Vagina (tissue), 2 donors: Measurements from ENCODE around the gene KRTAP12-4.

ENCODE experiments used
- CTCF ChIP-seq, 3 experiments: fragments of 450-650 bp in 2 of 3; fragments of 200-600 bp in 1 of 3; sonication (generic) in 1 of 3; IDR thresholded peaks; one replicate each; pipeline ENCODE4 v1.5.1; 2017 to 2019; ENCODE audit warnings: antibody characterized with exemption in 3 of 3, mild to moderate bottlenecking in 2 of 3, moderate library complexity in 2 of 3
- POLR2A ChIP-seq, 2 donors: fragments of 450-650 bp; IDR thresholded peaks; one replicate each; pipeline ENCODE4 v1.6.1; 2017; ENCODE audit warnings: antibody characterized with exemption in 2 of 2, mild to moderate bottlenecking in 2 of 2, moderate library complexity in 2 of 2
- POLR2AphosphoS5 ChIP-seq, 2 donors: sonication (generic); formaldehyde crosslinking; IDR thresholded peaks; one replicate each; pipeline ENCODE4 v1.9.0; 2017; ENCODE audit warnings: antibody characterized with exemption in 2 of 2, mild to moderate bottlenecking in 2 of 2, low read depth in 1 of 2; ENCODE audit not compliant: insufficient read depth in 1 of 2

DNA sequence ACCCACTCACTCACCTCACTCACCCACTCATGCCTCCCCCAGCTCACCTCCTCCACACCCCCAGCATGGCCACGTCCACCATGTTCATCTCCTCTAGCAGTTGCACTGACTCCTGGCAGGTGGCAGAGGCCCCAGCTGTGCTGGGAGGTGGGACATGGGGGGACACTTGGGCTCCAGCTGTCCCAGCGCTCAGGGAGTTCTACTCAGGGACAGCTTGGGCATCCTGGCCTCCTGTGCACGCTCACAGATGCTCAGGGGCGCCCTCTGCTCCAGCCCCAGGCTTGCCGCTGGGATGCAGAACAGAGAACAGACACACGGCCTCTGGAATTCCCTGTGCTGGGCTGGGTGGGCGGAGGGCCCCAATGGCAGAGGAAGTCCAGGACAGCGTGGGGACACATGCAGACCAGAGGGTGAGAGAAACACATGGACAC is 37.4 kb downstream of the KRTAP12-4 start:
- TF ChIP-seq CTCF (IDR thresholded peaks at IDR 0.05), result no peak
- no peak for TF ChIP-seq POLR2A (IDR thresholded peaks at IDR 0.05)
- TF ChIP-seq POLR2AphosphoS5 (IDR thresholded peaks at IDR 0.05; ENCODE audit: insufficient read depth in 1 of 2, low read depth in 1 of 2), result no peak
